Renal pelvis (tissue), 4 donors: ENCODE data around the gene CRYGN. TPM values are rescaled to one million over a fixed set of nuclear protein-coding genes. Genes with fewer than 3 reads are reported as not detected.
A peak's percentile ranks its signal among the peaks of the same experiment; 100 is the strongest.

Experiments used
- DNase-seq: peaks from one replicate; pipeline ENCODE4 v3.0.0-alpha.2; 2013
- polyA plus RNA-seq, 3 donors: library from polyadenylated mRNA; unstranded; fragments of 120-200 nt; gene quantifications; one replicate each; pipeline ENCODE4 v1.2.1, GENCODE V29; 2013; ENCODE audit not compliant: insufficient read length in 3 of 3

The CRYGN gene
- polyA plus RNA-seq, 3 donors: 2.5 to 5.1 (median 3.7) TPM

GRCh38 chr7:151393031-151393977 is 46.6 kb downstream of the CRYGN start:
- DNase-seq: no peak

- no peak for DNase-seq
Observed at GRCh38 chr7:151392426-151392825, 47.5 kb downstream of the CRYGN start.

- no peak for DNase-seq
Observed at GRCh38 chr7:151392002-151392401, 47.9 kb downstream of the CRYGN start.

- DNase-seq: no peak
Observed at GRCh38 chr7:151391358-151391730, 48.6 kb downstream of the CRYGN start.

GRCh38 chr7:151390598-151391357 is 49.2 kb downstream of the CRYGN start:
- no peak for DNase-seq

GRCh38 chr7:151389768-151390597 is 50.0 kb downstream of the CRYGN start:
- DNase-seq: no peak

- no peak for DNase-seq
Observed at GRCh38 chr7:151389096-151389767, 50.7 kb downstream of the CRYGN start.

GRCh38 chr7:151388430-151388829 is 51.5 kb downstream of the CRYGN start:
- DNase-seq: no peak

GRCh38 chr7:151388007-151388297 is 52.0 kb downstream of the CRYGN start:
- no peak for DNase-seq

GRCh38 chr7:151387161-151388006 is 52.6 kb downstream of the CRYGN start:
- no peak for DNase-seq

- no peak for DNase-seq
Observed at GRCh38 chr7:151386301-151387160, 53.4 kb downstream of the CRYGN start.

- DNase-seq: no peak
Observed at GRCh38 chr7:151385626-151386300, 54.2 kb downstream of the CRYGN start.

GRCh38 chr7:151384776-151385625 is 54.9 kb downstream of the CRYGN start:
- no peak for DNase-seq

GRCh38 chr7:151384352-151384697 is 55.6 kb downstream of the CRYGN start:
- DNase-seq: no peak

GRCh38 chr7:151383638-151384351 is 56.1 kb downstream of the CRYGN start:
- DNase-seq: no peak

- DNase-seq: peak; percentile 12
Observed at GRCh38 chr7:151382079-151382885, 57.7 kb downstream of the CRYGN start.
